ENCODE measurements around the gene PSAP.

DNA sequence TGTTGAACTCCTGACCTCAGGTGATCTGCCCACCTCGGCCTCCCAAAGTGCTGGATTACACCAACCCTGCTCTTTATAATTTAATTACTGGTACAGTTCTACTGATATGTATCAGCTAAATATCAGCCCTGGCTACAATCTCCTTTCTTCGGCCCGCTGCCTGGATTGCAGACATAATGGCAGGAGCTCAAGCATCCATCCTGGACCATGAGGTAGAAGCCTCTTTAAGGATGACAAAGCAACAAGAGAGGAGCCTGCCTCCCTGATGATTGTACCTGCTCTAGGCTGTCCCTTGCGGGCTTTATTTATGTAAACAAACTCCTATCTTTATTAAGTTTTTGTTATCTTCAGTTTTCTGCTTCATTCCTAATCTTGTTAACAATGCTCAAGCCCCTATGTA lies 5.6 kb upstream of the PSAP start:
- TF ChIP-seq, protein P1, sequence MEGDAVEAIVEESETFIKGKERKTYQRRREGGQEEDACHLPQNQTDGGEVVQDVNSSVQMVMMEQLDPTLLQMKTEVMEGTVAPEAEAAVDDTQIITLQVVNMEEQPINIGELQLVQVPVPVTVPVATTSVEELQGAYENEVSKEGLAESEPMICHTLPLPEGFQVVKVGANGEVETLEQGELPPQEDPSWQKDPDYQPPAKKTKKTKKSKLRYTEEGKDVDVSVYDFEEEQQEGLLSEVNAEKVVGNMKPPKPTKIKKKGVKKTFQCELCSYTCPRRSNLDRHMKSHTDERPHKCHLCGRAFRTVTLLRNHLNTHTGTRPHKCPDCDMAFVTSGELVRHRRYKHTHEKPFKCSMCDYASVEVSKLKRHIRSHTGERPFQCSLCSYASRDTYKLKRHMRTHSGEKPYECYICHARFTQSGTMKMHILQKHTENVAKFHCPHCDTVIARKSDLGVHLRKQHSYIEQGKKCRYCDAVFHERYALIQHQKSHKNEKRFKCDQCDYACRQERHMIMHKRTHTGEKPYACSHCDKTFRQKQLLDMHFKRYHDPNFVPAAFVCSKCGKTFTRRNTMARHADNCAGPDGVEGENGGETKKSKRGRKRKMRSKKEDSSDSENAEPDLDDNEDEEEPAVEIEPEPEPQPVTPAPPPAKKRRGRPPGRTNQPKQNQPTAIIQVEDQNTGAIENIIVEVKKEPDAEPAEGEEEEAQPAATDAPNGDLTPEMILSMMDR (IDR thresholded peaks at IDR 0.05) = no peak
- no peak for TF ChIP-seq EZH2 (IDR thresholded peaks at IDR 0.05)
- no peak for TF ChIP-seq EZH2phosphoT487 (IDR thresholded peaks at IDR 0.05)
